T-helper 1 cell (primary cell): ENCODE data around the gene KMO.

Source experiments
- DNase-seq, 5 donors: peaks; one replicate each; pipeline ENCODE4 v3.0.0-alpha.2; 2012 to 2020
- total RNA-seq, 4 donors: gene quantifications; one replicate each; lab custom pipeline; 2026; lab: John Stamatoyannopoulos, UW

Gene KMO
- total RNA-seq: 0 to 0.12 (median 0) reads per million in 4 donors

DNA sequence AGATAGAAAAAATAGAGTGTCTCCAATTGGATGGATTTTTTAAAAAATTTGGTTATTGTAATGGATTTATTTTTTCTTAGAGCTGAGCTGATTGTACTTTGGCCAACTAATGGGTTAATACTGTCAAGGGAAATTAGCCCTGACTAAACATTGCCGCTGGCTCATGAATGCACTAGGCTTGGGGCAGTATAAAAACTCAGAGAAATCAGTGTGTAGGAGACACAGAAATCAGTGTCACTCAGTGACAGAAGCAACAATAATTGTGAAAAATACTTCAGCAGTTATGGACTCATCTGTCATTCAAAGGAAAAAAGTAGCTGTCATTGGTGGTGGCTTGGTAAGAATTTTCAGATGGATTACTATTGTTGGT lies at the start of gene KMO:
KMO (plus strand) TSS at position 217 of the 370 bp plus-strand sequence; CDS start at position 284, 67 bp downstream.
- peak in 1 of 5 donors; percentile 8 for DNase-seq

DNA sequence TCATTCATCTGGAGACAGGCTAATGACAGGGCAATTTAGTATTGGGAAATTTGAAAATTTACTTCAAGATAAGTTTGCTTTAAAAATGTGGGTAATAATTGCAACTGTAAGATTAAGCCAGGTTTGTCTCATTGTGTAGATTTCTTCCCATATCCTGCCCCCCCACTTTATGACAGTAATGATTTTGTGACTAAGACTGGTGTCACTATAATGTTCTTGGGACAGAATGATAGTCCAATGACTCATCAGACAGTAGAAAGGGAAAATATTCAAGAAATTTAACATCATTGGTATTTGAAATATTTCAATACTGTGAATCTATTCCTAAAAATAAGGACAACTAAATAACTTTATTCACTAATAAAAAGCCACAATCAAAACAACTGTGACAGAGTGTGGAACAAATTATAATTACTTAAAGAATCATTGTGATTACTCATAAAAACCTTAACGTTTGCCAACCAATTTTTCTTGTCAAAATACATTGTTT lies 49.4 kb upstream of the KMO start:
- DNase-seq: no peak

DNA sequence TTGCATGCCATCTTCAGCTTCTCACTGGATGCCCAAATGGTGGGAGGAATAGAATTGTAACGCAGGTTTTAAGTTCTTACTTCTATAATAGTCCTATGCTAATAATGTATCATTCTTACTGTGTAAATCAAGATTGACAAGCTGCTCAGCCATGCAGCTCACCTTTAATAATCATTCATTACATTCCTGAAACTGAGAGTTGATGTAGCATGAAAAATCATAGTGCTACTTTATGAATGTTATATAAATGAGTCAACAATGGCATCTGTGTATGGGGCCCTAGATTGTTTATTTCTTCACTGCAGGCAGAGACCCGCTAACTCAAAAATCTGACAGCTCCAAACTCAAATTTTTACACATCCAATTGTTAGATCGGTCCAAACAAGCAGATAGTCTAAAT lies 47.0 kb upstream of the KMO start:
- DNase-seq: no peak

- no peak for DNase-seq
Measured at GRCh38 chr1:241485554-241485992, 46.6 kb upstream of the KMO start.

GRCh38 chr1:241488739-241489138 lies 43.4 kb upstream of the KMO start:
- DNase-seq: no peak

GRCh38 chr1:241495741-241496140 lies 36.4 kb upstream of the KMO start:
- no peak for DNase-seq

GRCh38 chr1:241499910-241500309 lies 32.3 kb upstream of the KMO start:
- no peak for DNase-seq

DNA sequence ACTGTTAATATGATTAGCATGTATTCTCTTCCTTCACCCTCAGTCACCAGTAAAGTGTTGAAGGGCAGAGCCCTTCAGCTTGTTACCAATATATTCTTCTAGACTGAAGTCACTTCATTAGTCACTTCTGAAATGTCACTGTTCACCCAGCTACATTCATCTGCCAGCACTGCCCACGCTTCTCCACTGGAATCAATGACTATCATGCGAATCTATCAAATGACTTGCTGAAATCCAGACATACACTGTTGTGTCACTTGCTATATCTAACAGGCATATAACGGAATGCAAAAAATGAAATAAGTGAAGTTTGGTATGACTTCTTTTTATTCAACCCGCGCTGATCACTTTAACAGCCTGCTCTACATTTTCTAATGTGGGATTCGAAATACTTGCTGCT lies 28.7 kb upstream of the KMO start:
- DNase-seq: no peak

- no peak for DNase-seq
Measured at GRCh38 chr1:241507189-241507863, 24.9 kb upstream of the KMO start.

- DNase-seq: no peak
Measured at GRCh38 chr1:241513378-241513777, 18.8 kb upstream of the KMO start.

- DNase-seq: peak in 3 of 5 donors; percentile 8 to 16 (median 12)
Measured at GRCh38 chr1:241518476-241519307, 13.5 kb upstream of the KMO start.

DNA sequence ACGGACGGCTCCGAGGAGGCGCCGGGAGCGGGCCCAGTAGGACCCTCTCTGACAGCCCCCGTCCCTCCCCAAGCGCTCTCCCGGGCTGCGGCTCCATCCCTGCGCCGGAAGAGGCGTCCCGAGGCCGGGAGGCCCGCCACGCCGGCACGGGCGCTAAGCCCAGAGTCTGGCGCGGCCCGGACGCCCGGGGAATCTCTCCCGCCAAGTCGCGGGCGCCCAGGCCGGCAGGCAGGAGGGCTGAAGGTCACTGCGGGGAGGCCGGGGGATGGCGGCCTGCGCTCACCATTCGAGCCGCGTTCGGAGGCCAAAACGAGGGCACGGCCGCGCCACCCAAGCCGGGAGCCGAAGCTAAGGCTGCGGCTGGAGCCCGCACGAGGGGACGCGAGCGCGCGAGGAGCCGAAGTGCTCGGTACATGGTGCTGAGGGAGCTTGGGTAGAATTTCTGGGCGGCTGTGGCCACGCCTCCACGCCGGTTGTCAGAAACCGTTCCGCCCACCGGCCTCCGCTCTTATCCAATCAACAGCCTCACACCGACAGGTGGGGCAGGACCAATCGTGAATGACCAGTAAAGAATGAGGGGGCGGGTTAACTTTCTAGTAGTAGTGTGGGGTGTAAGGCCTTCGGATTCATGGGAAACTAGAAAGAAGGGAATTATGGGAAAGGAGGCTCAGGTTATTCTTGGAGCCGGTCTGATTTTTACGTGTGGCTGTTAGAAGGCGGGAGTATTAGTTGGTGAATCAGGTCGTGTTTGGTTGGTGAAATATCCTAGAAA lies 12.7 kb upstream of the KMO start, which contains the start of gene FH:
FH (minus strand) TSS at position 448 of the 772 bp plus-strand sequence; CDS start at position 415, 33 bp downstream.
- peak; percentile 82 to 95 (median 89) for DNase-seq

- no peak for DNase-seq
Measured at GRCh38 chr1:241520080-241520465, 12.1 kb upstream of the KMO start.

- no peak for DNase-seq
Measured at GRCh38 chr1:241521718-241522117, 10.5 kb upstream of the KMO start.

DNA sequence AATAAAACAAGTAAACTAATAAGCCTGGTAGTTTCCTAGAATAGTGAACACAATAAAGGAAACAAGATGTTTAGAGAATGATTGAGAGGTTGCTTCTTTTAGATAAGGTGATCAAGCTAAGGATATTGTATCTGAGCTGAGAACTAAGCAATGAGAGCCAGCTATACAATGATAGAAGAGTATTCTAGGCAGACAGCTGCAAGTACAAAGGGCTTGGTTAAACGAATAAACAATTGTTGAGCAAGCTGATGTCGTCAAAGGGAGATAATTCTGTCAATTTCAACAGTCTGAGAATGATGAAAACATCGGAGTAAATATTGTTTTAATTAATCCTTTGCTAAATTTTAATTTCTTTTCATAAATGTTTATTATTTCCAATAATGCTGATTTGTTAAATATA lies 7.2 kb upstream of the KMO start:
- no peak for DNase-seq

GRCh38 chr1:241527146-241527545 lies 5.0 kb upstream of the KMO start:
- DNase-seq: no peak

DNA sequence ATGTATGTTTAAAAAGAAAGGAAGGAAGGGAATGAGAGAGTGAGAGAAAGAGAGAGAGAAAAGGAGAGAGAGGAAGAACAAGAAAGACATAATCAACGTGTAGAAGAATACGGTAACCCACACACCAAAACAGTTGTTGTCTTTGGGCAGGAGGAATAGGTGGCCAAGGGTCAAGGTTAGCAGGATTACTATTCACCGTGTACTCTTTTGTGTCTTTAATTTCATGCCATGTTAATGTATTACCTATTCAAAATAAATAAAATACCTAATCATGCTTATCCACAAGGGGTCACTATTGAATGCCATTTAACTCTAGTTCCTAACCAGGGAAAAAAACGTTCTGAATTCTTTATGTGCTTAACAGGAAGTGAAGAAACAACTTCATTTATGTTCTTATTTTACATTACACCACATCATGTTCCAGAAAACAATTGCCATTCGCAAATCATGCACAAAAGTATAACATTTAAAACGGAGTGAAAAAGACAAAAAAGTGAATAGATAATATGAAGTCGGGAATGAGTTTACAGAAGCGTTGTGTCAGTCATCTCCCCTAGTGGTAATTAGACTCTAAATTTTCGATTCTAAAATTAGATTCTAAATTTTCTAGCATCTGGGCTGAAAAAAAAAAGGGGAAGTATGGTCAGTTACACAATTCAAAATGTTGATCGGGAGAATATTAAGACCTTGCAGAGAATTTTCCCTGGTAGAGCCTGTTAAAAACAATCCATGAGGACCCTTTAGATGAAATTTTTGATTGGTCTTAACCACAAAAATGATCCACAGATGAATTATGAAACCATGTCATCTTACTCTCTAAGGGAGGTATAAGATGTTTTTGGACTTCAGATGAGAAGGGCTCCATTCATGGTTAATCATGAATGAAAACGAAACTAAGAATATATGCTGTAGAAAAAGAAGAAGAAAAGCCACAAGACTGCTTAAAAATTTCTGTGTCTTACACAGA lies 700 bp upstream of the KMO start:
- DNase-seq: peak in 1 of 5 donors; percentile 73

GRCh38 chr1:241532864-241533263 lies 686 bp downstream of the KMO start:
- no peak for DNase-seq

DNA sequence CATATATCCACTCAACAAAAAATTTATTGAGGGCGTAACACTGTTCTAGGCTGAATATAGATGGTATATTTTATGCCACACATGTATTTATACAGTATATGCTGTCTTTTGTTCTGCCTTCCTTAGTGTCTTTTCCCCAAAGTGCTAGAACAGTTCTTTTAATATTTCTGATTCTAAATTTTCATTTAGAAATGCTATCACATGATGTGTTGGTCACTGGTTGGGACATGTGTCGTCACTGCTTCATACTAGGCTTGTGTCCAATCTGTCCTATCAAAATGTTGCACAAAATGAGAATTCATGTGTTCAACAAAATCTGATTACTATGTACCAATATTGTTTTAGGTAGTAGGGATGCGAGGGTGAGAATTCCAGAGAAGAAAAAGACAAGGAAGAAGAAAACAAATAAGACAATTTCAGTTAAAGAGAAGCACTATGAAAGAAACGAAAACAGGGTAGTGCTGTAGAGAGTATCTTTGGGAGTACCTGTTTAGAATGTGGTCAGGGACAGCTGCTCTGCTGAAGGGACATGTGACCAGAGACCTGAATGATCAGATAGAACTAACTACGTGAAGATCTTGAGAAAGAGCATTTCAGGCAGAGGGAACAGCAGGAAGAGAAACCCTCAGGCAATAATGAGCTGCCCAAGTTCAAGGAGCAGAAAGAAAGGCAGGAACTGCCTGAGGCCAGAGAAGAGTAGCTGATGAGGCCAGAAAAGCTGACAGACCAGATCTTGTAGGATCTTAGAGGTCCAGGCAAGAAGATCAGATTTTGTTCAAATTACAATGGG lies 1.3 kb downstream of the KMO start:
- DNase-seq: no peak

DNA sequence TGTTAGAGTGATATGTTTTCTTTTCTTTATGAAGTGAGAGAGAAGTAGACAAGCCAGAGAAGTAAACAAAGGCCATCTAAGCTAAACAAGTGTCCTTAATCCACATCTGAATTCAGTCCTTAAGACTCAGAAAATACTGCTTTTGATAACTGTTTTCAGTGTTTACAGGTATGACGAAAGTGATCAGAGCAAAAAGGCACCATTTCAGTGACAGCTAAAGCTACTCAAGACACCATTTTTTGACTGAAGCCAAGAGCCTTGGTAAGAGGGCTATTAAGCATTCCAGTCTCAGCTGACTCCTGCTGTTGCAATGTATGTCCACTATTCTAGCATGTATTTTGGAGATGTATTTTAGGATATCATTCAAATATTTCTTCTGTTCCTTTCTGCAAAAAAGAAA lies 4.1 kb downstream of the KMO start:
- no peak for DNase-seq

DNA sequence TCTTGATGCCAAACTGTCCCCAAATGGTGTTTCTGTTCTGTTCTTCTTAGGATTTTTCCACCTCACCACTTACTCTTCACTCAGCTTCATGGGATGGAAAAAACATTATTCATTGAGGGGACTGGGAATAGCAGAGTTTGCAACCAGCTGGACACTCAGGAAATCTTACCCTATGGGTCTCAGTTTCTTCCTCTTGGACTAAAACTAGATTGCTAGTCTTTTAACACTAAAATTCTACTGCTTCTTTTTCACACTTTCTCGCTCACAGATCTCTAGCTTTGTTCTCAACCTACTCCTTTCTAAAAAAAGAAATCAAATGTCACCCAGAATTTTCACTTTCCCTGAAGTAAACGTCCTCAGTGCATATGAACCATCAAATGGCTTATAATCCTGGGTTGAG lies 4.8 kb downstream of the KMO start:
- DNase-seq: no peak
